COLO668 (cell line): ENCODE data around the gene STK39.
A peak's percentile ranks its signal among the peaks of the same experiment; 100 is the strongest.

ENCODE experiments used
- DNase-seq: peaks from one replicate; lab custom pipeline; 2025; ENCODE audit not compliant: unreplicated experiment; lab: John Stamatoyannopoulos, UW

STK39 gene

DNA sequence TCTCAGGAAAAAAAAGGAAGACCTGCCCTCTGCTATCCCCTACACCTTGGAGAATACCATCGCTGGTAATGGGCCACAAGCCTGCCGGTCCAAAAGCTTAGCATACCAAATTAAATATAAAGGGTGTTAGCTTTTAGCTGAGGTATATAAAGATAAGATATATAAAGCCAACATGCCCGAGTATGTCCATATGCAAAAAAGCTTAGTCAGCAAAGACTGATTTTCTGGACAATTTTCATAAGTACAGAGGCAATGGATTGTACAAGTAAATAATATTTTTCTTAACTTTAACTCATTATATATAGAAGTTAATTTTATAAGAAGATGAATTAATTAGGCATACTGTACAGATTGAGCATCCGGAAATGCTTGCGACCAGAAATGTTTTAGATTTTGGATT is 106.5 kb downstream of the STK39 start:
- DNase-seq: no peak

DNA sequence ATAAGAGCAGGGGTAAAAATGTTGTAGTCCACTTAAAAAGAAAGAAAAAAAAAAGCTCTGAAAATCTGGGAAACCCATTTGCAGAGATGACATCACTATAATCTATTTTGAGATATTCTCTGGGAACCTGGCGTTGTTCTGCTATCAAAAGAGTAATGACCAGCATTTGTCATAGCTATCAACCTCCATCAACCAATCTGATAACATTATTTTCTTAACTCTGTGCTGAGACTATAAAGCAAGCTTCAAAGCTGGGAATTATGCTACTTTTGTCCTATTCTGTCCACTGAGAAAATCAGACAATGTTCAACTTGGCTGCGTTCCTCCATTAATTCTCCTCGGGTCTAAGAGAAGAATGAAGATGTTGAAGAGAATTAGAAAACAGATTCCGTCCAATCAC is 107.5 kb downstream of the STK39 start:
- DNase-seq: no peak

DNA sequence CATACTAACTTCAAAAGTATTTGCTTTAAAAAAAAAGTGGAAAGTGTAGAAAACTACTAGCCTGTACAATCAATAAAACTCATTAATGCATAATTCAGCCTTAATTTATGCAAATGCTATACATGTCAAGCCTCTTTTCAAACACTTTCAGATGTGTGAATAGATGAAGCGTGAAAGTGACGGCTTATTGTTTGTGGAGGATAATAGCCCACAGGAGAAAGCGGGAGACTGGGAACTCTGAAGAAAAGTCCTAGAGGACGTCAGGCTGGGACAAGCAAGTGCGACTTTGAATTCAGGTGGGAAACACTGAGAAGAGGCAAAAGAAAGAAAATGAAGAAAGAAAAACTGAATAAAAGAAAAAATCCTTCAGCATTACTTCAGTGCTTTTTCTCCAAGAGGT is 108.5 kb downstream of the STK39 start:
- DNase-seq: no peak

DNA sequence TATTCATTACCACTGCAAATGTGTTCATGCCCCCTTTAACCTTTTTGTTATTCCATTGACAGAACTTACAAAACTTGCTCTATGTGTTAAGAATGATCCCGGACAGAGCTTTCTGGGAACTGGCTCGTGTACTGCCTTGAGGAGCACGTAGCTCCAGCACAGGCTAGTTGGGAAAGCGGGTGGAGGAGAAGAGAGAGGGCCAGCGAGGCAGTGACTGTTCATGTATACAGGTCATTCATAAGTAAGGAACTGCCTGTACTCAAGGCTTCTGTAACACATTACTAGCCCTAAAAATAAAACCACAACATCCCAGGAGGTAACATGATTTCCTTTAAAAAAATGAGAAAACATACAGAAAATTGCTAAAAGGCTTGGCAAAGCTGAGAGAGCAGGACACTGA is 109.0 kb downstream of the STK39 start:
- DNase-seq: no peak

DNA sequence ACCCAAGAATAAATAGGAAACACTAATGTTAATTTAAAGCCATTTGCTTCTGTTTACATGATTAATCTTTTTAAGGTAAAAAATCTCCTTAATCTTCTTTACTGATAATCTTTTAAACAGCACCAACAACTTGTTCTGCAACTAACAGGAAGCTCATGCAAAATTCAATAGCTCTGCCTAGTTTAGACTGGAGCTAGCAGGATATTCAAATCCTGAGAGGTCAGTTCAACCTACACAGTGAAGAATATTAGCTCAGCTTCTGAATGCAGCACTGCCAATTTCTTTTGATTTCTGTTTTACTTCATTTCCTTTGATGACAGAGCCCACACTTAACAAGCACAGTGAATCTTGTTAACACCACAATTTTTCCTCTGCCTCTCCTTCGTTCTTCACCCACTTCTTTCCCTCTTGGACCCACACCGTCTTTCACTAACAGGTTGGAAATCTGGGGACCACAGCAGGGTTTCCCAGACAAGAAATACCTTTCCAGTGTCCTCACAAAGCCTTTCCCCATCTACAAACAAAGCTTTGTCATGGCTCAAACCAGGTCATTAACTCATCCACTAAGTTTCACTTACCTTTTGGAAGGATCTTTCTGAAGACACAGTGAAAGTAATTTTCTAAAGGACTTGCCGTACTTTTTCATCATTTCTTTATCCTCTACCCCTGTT is 109.8 kb downstream of the STK39 start:
- no peak for DNase-seq

DNA sequence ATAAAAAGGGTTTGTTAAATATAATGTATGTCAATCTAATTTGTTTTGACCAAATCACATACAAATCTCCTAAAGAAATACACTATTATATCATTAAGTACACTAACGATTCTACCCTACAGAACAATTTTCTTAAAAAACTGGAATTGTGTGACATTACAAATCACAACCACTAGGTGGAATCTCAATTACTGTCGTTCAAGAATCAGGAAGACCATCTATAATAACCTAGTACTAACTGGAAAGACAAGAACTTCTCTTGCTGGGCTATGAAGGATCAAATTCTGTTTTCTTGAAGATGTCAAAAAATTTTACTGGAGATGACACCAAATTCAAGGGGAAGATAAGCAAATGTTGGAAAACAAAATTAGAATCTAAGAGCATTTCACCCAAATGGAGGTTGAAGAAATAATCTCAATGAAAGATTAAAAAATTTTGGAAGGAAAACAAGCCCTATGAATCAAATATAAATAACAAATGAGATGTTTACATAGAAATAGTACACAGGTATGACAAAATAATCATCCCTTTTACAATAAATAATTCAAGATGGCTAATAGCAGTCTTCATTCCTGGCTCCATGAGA is 110.9 kb downstream of the STK39 start:
- DNase-seq: no peak

DNA sequence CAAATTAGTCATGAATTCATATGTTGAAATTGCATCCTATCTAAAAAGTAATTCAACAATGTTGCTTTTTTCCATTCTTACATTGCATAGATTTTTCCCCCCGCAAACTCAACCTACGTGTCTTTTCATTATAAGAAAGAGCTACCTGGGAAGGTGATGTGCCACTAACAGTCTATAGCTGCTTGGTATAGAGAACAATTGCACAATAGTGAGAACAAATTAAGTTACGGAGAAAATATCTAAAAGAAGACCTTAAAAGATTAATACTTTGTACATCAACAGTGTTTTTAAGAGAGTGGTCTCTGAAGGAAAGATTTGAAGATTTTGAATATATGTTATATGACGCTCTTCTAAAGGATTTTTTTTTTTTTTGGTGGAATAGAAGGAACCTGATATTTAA is 111.8 kb downstream of the STK39 start:
- DNase-seq: no peak

DNA sequence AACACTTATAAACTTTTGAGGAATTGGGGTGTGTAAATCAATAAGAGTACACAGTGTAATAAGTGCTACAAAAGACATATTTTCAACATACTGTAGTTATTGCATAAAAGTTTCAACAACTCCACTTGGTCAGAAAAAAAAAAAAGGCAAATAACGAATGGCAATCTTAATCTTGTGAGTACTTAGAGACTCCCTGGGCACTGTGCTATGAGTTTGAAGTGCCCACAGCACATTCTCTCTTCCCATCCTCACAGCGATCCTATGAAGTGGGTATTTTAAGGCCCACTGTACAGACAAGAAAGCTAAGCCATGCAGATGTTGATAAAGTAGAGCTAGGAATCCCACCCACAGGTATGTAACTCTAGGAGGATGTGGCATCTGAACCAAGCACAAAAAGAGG is 112.3 kb downstream of the STK39 start:
- DNase-seq: no peak

DNA sequence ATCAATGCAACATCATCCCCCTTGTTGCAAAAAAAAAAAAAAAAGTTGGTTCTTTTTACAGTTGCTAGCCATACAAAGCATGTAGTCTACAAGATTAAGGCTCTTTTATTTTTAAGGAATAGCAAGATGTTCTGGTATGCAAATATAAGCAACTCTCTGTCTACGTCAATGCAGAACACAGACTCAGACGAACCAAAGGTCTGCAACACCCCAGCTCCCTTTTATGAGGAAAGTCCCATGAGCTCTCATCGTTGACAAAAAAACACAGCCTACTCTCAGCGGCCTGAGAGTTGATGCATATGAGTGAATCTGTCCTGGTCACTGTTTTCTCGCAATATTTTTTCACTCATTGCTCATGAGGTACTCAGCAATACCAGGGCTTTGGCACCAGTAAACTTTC is 112.9 kb downstream of the STK39 start:
- no peak for DNase-seq

DNA sequence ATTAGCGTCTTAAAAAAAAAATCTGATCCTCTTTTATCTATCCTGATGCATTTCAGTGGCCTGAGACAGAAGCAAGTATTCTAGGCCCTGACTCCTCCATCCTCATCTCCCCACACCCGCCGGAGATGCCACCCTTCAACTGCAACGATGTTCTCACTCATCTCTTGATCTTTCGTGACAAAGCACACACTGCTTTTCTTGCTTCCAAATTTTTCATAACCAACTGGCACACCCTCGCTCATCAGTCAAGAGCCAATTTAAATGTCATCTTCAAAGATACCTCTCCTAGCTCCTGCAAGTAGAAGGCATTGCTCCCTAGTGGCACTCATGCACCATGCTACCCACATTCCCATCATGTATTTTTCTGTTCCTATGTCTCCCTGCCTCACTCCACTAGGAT is 115.0 kb downstream of the STK39 start:
- DNase-seq: no peak

DNA sequence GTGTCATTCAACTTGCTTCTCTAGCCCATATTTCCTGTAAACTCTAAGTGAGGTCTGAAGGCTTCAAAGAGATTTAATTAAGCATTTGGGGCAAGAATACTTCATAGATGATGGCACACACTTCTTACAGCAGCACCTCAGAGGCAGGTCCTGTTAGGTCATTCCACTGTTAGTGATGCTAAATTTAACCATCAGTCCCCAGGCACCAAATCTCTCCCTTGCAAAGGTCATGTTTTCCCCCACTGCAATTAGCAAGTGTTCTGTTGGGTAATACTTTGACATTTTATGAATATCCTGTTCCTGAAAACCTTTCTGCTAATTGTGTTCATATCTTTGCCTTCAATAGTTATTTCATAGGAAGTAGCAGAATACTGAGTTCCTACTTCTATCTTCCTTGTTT is 117.0 kb downstream of the STK39 start:
- no peak for DNase-seq

DNA sequence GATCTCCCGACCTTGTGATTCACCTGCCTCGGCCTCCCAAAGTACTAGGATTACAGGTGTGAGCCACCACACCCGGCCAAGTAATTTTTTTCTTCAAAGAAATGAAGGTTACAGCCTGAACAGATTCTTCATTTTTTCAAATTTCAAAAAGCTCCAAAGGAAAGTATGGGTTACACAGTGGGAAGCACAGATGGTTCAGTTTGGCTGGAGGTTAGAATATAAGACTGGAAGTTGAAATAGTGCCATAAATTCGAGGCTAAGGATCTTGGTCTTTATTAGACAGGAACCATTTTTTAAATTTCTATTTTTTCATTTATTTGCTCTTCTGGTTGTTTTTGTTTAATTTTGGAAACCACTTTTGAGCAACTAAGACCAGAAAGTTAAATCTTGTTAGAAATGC is 120.0 kb downstream of the STK39 start:
- no peak for DNase-seq

DNA sequence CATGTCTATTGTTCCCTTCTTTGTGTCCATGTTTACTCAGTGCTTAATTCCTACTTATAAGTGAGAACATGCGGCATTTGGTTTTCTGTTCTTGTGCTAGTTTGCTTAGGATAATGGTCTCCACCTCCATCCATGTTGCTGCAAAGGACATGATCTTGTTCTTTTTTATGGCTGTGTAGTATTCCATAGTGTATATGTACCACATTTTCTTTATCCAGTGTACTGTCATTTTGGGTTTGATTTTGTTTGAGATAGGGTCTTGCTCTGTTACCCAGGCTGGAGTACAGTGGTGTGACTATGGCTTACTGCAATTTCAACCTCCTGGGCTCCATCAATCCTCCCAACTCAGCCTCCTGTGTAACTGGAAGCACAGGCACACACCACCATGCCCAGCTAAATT is 125.2 kb downstream of the STK39 start:
- peak; percentile 47 for DNase-seq

DNA sequence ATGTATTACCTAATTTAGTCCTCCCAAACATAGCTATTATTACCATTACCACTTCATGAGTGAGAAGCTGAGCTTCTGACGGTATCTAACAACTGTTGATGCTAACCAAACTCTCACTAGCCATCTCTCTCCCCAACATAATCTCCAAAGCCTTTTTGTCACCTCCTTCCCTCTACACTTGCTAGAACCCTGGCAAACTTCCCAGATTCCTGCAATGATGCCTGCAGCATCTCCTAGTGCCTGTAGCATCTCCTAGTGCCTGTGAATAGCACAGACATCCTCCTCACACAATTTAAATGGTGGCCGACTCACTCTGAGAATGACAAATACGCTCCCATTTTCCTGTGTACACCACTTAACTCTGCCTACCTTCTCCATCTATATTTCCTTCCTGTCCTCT is 126.7 kb downstream of the STK39 start:
- DNase-seq: no peak

DNA sequence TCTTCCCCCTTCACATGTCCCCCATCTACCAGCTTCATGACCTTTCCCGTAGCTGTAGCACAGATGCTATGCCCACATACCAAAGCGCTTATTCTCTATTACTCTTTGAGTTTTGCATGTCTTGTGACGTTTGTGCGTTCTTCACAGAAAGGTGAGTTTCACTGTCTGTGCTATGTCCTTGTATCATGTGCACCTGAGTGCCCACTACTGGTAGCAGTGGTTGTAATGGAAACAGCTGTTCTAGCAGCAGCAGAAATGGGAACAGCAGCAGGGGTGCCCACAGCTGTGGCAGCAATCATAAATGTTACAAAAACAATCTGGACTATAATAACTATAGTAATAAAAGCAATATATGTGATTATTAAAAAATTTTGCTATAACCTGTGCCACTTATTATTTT is 127.1 kb downstream of the STK39 start:
- no peak for DNase-seq

DNA sequence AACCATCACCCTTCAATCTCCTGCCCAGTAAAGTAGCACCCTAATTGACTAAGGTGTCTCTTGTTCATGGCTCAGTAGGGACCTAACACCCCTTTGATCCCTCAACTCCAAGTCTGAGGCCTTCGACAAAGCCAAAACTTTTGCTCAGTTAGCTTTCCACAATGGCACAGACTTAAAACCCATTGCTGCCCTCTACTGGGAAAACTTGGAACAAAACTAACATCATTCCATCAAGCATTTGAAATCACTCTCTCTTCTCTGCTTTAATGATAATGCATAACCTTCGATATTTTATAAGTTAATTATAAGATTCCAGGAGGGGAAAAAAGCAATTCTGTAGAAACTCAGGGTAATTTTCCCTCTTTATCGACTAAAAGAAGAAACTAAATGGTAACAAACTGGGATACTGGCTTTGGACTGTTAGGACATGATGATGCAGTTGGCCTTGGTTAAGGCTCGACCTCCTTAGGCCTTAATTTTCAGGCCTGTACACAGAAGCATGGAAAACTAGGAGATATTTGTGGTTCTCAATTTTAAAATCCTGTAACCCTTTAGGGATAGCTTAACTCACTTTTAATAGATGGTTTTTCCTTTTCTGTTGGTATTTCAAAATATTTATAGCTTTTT is 127.8 kb downstream of the STK39 start:
- peak; percentile 25 for DNase-seq

DNA sequence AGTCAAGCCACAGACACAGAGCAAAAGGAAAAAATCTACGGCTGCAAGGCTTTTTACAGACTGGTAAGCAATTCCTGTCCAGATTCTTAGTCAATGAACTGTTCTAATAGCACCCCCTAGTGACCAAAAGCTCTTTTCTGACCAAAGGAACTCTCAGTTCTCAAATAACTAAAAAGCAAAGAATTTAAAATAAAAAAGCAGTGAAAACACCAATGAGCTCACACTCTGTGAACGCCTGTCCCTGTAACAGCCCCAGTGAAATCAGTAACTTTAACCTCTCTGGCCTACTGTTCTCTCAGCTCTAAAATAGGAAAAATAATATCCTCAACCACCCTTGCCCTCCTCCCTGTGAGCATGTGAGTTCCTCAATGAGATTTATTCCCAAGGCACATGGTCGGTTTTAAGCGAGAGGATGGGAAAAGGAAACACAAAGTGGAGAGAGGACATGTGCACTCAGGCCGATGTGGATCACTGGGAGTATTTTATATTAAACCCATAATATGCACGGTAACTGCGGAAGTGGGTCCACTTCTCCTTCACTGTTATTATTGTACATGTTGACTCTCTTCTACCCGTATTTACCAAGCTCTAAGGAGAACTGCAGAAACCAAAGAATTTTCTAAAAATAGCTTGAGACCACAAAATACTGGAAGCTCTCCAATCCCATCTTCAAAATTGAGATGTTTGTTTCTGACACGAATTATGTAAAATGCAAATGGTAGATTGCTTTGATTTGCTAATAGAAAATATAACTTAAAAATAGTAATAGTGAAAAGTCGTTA is 128.5 kb downstream of the STK39 start:
- peak; percentile 26 for DNase-seq

DNA sequence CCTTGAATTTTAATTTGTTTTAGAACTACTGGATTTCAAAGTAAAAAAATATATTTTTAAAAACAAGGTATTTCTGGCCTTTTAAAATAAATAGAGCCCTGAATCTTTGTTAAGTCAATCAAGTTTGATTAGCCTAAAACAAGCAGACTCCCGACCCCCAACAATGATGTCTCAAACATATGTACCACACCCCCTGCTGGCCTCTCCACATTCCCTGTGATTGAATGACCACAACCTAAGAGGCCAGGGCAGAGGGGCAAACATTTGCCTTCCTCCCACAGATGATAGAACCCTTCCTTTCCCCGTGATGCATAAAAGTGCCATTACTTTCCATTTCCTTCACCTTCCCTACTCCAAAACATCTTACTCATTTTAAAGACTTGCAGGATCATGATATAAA is 130.9 kb downstream of the STK39 start:
- DNase-seq: no peak

DNA sequence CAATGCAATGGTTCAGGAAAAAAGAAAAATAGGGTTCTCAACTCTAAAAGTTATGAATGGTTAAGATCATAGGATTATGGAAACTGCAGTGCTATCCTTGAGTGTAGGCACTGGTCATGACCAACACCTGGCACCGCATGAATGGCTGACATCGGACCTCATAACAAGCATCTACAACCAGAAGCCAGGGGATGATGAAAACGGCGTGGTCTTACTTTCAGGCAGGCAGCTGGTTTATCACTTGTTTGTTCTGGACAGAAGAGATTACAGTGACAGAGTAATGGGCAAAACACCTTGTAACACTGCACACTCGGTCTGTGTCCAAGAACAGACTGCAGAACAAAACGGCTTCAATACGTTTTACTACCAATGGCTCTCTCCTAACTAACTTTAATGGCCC is 132.8 kb downstream of the STK39 start:
- DNase-seq: peak; percentile 21

DNA sequence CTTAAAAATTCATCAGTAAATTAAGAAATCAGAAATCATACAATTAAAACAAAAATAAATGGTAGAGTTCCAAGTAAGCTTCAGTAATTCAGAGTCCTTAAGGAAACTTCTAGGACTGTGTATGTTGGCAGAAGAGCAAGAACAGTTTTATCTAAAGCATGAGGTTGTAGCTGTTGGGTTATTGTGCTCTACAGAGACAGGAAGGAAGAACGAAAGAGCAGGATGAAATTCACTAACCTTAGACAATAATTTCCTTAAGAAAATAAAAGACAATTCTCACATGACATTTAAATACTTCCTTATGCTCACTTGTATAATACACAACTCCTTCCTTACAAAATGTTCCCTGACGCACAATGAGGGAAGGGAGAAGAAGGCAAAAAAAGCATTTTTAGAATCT is 133.4 kb downstream of the STK39 start:
- DNase-seq: no peak

DNA sequence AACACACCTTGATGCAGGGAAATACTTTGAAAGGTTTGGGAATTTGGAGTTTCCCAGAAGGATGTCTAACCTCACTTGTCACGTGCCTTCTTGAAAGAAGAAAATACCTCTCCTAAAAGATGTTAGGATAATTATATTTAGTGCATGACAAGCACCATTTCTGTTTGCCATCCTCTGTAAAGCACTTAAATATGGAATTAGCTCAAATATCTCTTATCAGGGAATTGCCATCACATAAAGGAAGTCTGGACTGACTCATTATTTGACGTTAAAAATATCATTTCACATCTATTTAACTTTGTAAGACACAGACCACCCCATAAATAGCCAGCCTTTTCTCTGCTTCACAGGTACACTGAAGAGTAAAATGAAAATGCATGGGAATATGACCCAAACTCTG is 140.1 kb downstream of the STK39 start:
- DNase-seq: no peak

DNA sequence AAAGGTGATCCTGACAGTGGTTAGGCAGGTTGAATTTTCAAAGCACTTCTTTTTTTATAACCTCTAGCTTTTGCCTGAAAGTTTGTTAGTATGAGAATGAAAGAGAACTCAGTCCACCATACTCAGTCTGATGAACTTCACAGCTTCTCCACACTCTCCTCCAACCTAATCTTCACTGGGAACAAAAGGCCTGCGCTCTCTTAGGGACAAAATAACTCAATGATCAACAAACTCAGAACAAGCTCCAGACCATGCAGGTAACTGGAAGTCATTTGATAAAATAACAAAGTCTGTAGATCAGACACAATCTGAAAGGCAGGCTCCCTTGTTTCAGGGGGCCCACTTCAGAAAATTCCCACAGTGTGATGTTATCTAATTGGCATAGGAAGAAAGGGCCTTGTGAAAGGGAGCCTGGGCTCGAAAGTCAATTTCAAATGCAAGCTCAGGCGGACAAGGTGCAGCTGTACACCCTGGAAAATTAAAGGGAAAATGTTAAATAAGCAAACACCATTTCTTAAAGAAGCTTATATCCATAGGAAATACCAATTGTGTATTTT is 142.2 kb downstream of the STK39 start:
- DNase-seq: no peak
